Peyer's patch (tissue), 4 donors: ENCODE measurements around the gene NSFL1C. TPM values are rescaled to one million over a fixed set of nuclear protein-coding genes. Genes with fewer than 3 reads are reported as not detected.

Experiments used
- DNase-seq, 3 donors: peaks; one replicate each; pipeline ENCODE4 v3.0.0-alpha.2; 2017 to 2019
- H3K27ac ChIP-seq, 4 donors: fragments of 200-600 bp; sonication (generic); one replicate each; pipeline ENCODE4 v1.5.1; 2016 to 2019
- H3K27me3 ChIP-seq, 2 donors: fragments of 200-600 bp; sonication (generic); one replicate each; pipeline ENCODE4 v1.5.1; 2019
- H3K36me3 ChIP-seq, 3 donors: fragments of 200-600 bp; sonication (generic); one replicate each; pipeline ENCODE4 v1.5.1; 2016 to 2019
- H3K4me1 ChIP-seq, 4 donors: fragments of 200-600 bp; sonication (generic); one replicate each; pipeline ENCODE4 v1.5.1; 2016 to 2019
- H3K4me3 ChIP-seq, 4 donors: fragments of 200-600 bp; sonication (generic); 1 replicate in 3 of 4; 2 replicates in 1 of 4; pipeline ENCODE4 v1.5.1; 2016 to 2019; ENCODE audit warnings: mild to moderate bottlenecking in 1 of 4
- H3K9me3 ChIP-seq, 4 donors: fragments of 200-600 bp; sonication (generic); one replicate each; pipeline ENCODE4 v1.5.1; 2016 to 2019; ENCODE audit warnings: mild to moderate bottlenecking in 1 of 4
- CTCF ChIP-seq, 6 experiments: fragments of 450-650 bp in 4 of 6; fragments of 200-600 bp in 2 of 6; sonication (generic) in 1 of 6; IDR thresholded peaks; one replicate each; pipeline ENCODE4 v1.5.1; 2017 to 2019; ENCODE audit warnings: antibody characterized with exemption in 6 of 6, mild to moderate bottlenecking in 3 of 6, moderate library complexity in 1 of 6
- POLR2A ChIP-seq, 2 donors: fragments of 450-650 bp; IDR thresholded peaks; one replicate each; pipeline ENCODE4 v1.5.1; 2017; ENCODE audit warnings: antibody characterized with exemption in 2 of 2, mild to moderate bottlenecking in 2 of 2, moderate library complexity in 2 of 2
- total RNA-seq, 4 donors: library from RNA; depleted of rRNA; stranded (reverse); fragments of >200 nt; gene quantifications; one replicate each; pipeline ENCODE4 v1.1.0, GENCODE V29; 2016

NSFL1C gene
- total RNA-seq, 4 donors from 2014 or later = 49.9 to 82.5 (median 59.8) TPM

GRCh38 chr20:1468117-1468624 is 1.5 kb upstream of the NSFL1C start:
- H3K36me3 ChIP-seq = peaks cover 0 to 10% (median 0%) of the 10 kb centered on the region in 3 donors
- peak overlapping the region; percentile 13 to 91 (median 87) for H3K27ac ChIP-seq
- H3K9me3 ChIP-seq = no peaks in the 10 kb centered on the region
- H3K4me3 ChIP-seq = peak overlapping the region in 1 of 4 donors; percentile 80
- H3K4me1 ChIP-seq = peaks cover 4 to 66% (median 18%) of the 10 kb centered on the region in 4 donors
- no peak for DNase-seq
- TF ChIP-seq POLR2A (IDR thresholded peaks at IDR 0.05) (no peak), CTCF (IDR thresholded peaks at IDR 0.05) (no peak)
- no peaks in the 10 kb centered on the region for H3K27me3 ChIP-seq

- Histone ChIP-seq H3K27me3 (no peaks in the 10 kb centered on the region), H3K9me3 (no peaks in the 10 kb centered on the region), H3K4me3 (peak overlapping the region; percentile 80 to 96 (median 88)), H3K36me3 (peaks cover 0 to 13% (median 0%) of the 10 kb centered on the region in 3 donors), H3K27ac (peak overlapping the region; percentile 69 to 91 (median 87)), H3K4me1 (peaks cover 4 to 62% (median 16%) of the 10 kb centered on the region in 4 donors)
- peak; percentile 38 to 72 (median 68) for DNase-seq
- TF ChIP-seq POLR2A (IDR thresholded peaks at IDR 0.05) (peak in 1 of 2 donors; percentile 21), CTCF (IDR thresholded peaks at IDR 0.05) (no peak)
Observed at GRCh38 chr20:1467355-1468116, 887 bp upstream of the NSFL1C start.

- Histone ChIP-seq H3K27ac (peak overlapping the region; percentile 69 to 91 (median 87)), H3K4me1 (peaks cover 4 to 57% (median 15%) of the 10 kb centered on the region in 4 donors), H3K36me3 (peaks cover 0 to 19% (median 0%) of the 10 kb centered on the region in 3 donors), H3K27me3 (no peaks in the 10 kb centered on the region), H3K4me3 (peak overlapping the region; percentile 80 to 96 (median 88)), H3K9me3 (no peaks in the 10 kb centered on the region)
- TF ChIP-seq CTCF (IDR thresholded peaks at IDR 0.05) (no peak), POLR2A (IDR thresholded peaks at IDR 0.05) (no peak)
- no peak for DNase-seq
Observed at GRCh38 chr20:1467082-1467354, 369 bp upstream of the NSFL1C start.

GRCh38 chr20:1465470-1466210 is 1.0 kb downstream of the NSFL1C start:
- Histone ChIP-seq H3K4me1 (peaks cover 4 to 55% (median 15%) of the 10 kb centered on the region in 4 donors), H3K4me3 (peak overlapping the region; percentile 80 to 96 (median 88)), H3K9me3 (no peaks in the 10 kb centered on the region), H3K27me3 (no peaks in the 10 kb centered on the region), H3K36me3 (peaks cover 0 to 32% (median 0%) of the 10 kb centered on the region in 3 donors), H3K27ac (peak overlapping the region; percentile 80 to 91 (median 87))
- no peak for TF ChIP-seq CTCF (IDR thresholded peaks at IDR 0.05)
- no peak for TF ChIP-seq POLR2A (IDR thresholded peaks at IDR 0.05)
- DNase-seq = no peak

GRCh38 chr20:1463971-1464570 is 2.6 kb downstream of the NSFL1C start:
- Histone ChIP-seq H3K36me3 (peaks cover 0 to 48% (median 0%) of the 10 kb centered on the region in 3 donors), H3K27me3 (no peaks in the 10 kb centered on the region), H3K27ac (no peak overlapping the region), H3K4me1 (peaks cover 2 to 40% (median 15%) of the 10 kb centered on the region in 4 donors), H3K4me3 (no peak overlapping the region), H3K9me3 (no peaks in the 10 kb centered on the region)
- DNase-seq = no peak
- TF ChIP-seq POLR2A (IDR thresholded peaks at IDR 0.05) = no peak
- no peak for TF ChIP-seq CTCF (IDR thresholded peaks at IDR 0.05)
